GM18868 (cell line): ENCODE measurements around the gene UBE2J1.
A peak's percentile ranks its signal among the peaks of the same experiment; 100 is the strongest.
"Not testable (repeated sequence)": the region's sequence is repeated elsewhere in the genome, so short reads cannot be mapped to it uniquely, and the experiment has no call there.

Experiments
- ATAC-seq: cut with Tn5 transposase; IDR thresholded peaks from one replicate; pipeline ENCODE4 v1.9.1; 2021; ENCODE audit warnings: mild to moderate bottlenecking, moderate library complexity; ENCODE audit not compliant: unreplicated experiment

The UBE2J1 gene

GRCh38 chr6:89321131-89321970, 31.2 kb downstream of the UBE2J1 start:
- ATAC-seq = peak; percentile 58

DNA sequence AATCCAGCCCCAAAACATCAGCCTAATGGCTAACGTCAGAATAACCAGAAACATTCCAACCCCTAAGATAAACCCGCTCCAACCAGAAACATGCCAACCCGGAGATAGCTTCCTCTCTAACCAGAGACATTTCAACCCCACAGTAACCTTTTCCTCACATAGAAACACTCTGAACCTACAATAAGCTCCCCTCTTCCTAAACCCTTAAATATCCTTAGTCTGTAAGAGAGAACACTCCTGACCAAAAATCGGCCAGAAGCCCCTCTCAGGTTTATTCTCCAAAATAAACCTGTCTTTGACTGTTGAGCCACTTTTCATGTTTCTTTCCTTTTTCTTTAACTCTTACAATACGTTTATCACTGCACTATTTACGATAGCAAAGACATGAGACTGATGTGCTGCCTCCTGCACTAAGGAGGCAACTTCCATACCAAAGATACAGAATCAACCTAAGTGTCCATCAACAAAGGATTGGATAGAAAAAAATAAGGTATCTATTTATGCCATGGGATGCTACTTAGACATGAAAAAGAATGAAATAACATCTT, 32.4 kb downstream of the UBE2J1 start:
- no peak for ATAC-seq

- no peak for ATAC-seq
Observed at GRCh38 chr6:89317067-89317466, 35.5 kb downstream of the UBE2J1 start.

DNA sequence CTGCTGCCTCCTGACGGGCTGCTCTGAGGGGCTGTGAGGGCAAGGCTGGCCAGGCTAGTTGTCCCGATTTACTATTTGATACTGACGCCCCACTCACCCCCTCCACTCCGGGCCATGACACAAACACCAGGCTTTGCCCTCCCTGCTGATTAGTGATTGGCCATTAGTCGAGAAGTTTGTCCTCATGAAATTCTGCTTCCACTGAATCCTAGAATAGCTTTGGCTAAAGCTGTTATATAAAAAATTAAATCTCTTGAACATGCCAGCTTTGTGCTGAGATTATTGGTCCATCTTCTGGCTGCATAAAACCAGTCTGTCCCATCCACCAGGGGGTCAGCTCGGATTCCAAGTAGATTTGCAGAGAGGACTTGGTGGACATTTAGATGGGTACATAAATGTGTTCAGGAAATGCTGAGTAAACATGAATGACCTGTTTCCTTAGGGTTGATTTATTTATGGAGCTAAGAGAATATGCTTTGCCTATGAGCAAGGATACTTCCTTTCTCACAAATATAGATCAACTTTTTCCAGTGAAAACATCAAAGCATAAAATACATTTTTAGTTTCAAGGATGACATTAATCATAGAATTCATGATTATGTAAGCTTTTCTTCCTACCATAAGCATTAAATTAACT, 37.2 kb downstream of the UBE2J1 start, which contains the start of gene GABRR2:
Gene GABRR2 (minus strand): TSS at position 51 of the 637 bp plus-strand sequence. CDS start 134 bp downstream, outside the sequence.
- ATAC-seq = no peak

DNA sequence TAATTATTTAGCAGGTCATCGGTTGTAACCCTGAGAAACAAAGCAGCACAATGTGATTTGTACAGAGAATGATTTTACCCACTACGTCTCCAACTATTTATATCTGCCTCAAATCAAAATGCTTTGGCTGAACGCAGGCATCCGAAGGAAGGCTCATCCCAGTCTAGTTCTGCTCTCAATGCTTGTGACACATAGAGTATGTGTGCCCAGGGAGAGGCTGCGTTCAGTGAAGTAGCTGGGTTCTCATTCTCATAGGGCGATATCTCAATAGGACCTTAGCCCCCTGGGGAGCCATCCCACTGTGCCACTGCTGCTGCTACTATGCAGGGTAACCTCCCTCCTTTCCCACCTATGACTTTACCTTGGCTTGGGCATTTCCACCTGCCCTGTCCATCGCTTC, 37.8 kb downstream of the UBE2J1 start:
- ATAC-seq = no peak

GRCh38 chr6:89313006-89313405, 39.5 kb downstream of the UBE2J1 start:
- ATAC-seq = no peak

DNA sequence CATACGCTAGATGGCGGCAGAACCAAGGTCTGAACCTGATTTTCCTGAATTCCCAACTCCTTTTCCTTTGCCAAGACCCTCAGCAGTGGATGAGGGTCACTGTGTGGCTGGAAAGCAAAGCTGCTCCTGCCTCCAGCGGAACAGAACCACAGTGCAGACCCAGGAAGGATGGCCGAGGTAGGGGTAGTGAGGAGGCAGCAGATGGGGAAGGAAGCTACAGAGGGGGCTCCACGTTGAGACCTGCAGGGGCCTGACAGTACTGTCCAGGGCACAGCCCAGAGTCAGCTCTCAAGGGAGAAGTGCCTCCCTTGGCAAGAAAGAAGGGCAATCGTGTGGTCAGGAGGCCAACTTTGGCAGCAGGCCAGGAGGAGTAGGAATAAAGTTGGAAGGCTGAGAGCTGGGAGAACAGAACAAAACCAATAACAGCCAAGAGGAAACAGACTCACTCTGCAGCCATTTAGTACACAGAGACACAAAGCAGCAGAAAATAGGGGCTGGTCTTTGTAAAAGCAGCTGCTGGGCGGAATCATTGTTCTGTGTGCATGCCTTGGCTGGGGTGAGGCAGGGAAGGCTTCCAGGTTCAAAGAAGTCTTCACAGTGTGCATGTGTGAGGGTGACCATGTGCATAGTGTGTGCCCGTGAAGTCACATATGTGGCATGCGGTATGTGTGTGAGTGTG, 40.5 kb downstream of the UBE2J1 start:
- no peak for ATAC-seq

- ATAC-seq = no peak
Observed at GRCh38 chr6:89311530-89311852, 41.0 kb downstream of the UBE2J1 start.

DNA sequence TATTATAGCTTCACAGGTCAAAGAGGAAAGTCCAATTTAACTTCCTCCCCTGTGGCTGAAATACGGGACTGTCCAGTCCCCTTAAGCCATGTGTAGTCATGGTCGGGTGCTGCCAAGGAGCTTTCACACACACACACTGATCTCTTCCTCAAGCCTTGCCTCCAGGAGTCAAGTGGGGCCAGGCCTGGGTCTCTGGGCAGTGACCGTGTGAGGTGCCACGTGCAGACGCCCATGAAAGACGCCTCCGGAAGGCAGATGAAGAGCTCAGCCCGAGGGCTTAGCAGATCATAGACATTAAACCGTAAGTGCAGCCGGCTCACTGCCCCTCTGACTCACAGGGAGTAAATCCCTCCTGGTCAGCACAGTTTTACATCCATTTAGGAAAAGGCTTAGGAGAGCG, 41.6 kb downstream of the UBE2J1 start:
- ATAC-seq = no peak

DNA sequence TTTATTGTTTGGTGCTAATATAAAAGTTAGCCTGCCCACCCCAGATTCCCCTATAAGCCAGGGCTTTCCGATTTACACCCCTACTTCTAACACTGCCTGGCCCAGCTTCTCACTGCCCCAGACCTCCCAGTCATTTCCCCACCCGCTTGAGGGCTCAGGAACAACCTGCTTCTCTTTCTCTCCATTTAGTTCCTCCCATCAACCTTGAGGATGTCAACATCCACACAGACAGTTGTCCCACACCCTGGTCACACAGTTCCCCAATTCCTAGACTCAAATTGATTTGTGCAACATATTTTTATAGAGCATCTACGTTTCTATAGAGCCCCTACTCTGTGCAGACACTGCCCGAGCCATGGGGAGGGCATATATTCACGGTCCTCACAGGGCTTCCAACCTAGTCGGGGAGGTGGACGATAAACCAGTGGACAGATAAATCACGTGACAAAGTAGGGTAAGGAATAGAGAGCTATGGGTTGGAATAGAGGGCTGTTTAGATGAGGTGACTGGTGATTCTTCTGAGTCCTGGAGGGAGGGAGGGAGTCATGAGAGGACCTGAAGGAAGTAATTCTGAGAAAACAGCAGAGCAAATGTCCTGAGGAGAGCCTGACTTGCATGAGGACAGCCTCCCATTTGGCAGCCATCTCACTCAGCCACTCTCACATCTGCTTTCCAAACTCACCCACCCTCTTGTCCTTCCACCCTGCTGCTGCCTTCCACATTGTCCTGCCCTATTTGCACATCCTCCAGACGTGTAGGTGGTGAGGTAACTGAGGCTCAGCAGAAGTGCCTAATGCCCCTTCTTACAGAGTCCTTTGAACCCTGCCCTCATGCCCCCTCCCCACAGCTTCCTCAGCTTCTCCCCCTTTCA, 43.8 kb downstream of the UBE2J1 start:
- ATAC-seq = no peak

DNA sequence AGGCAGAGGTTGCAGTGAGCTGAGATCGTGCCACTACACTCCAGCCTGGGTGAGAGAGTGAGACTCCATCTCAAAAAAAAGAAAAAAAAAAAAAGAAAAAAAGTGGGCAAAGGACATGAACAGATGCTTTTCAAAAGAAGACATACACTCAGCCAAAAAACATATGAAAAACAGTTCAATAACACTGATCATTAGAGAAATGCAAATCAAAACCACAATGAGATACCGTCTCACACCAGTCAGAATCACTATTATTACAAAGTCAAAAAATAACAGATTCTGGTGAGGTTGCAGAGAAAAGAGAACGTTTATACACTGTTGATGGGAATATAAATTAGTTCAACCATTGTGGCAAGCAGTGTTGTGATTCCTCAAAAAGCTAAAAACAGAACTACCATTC, 48.0 kb downstream of the UBE2J1 start:
- not testable (repeated sequence) for ATAC-seq

GRCh38 chr6:89302936-89303335, 49.6 kb downstream of the UBE2J1 start:
- no peak for ATAC-seq

GRCh38 chr6:89302195-89302770, 50.2 kb downstream of the UBE2J1 start:
- no peak for ATAC-seq

- no peak for ATAC-seq
Observed at GRCh38 chr6:89301586-89302194, 50.8 kb downstream of the UBE2J1 start.

DNA sequence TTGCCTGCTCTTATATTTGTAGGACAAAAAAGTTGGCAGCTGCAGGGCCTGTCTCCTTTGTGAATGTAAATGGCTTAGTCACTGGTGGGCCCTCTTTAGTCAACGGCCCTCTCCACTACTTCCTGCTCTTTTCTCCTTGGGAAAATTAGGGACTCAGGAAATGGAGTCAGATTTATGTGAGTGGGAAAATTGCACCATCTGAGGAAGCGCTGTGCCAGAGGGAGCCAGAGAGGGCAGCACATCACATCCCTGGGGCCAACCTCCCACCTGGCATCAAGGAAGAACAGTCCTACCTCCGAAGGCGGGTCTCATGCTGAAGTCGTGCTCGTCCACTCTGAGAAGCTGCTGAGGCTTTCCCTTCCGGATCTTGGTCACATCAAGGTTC, 53.1 kb downstream of the UBE2J1 start:
- no peak for ATAC-seq

DNA sequence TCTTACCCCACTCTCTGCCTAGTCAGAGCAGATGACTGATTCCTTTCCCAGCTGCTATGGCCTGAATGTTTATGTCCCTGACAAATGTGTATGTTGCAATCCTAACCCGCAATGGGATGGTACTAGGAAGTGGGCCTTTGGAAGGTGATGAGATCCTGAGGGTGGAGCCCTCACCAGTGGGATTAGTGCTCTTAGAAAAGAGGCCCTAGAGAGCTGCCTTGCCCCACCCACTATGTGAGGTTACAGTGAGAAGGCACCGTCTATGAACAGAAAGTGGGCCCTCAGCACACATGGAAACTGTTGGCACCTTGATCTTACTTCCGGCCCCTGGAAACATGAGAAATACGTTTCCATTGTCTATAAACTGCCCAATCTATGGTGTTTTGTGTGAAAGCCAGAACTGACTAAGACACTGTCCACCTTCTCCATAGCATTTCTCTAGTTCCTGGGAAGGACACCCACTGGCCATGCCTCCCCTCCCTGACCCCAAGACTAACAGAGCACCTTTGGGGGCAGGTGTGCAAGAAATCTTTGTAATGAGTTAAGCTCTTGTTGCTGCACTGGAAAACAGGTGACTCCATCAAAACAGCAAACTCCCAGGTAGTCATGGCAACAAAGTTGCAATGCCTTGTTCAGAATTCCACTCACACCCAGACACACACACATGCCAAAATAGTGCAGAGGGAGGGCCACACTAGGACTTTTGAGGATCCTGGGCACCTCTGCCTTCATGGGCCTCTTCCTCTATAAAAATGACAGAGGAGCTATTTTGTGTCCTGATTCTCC, 53.6 kb downstream of the UBE2J1 start:
- no peak for ATAC-seq

DNA sequence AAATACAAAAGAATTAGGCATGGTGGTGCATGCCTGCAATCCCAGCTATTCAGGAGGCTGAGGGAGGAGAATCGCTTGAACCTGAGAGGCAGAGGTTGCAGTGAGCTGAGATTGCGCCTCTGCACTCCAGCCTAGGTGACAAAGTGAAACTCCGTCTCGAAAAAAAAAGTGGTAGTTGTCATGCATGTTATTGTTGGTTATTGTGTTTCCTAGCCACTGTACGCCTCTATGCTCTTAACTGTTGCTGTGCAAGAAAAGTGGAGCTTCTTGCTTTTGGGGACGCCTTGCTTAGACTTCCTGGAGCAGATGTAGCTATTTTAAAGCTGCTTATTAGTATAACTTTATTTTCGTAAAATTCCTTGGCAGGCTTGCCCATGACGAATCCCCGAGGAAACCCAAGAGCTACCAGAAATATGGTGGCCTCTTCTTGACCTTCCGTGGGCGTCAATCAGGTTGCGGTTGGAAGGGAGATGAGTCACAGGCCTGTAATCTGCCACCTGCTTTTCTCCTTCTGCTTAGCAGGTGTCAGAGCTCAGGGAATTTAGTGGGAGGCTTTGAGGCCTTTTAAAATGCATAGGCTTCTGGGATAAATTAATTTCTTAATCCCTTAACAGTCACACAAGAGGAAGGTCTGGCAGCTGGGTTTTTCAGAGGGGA, 54.7 kb downstream of the UBE2J1 start:
- ATAC-seq = peak; percentile 91

- no peak for ATAC-seq
Observed at GRCh38 chr6:89295981-89296380, 56.5 kb downstream of the UBE2J1 start.

GRCh38 chr6:89295116-89295515, 57.4 kb downstream of the UBE2J1 start:
- ATAC-seq = not testable (repeated sequence)
